NCI-H2081 (cell line): ENCODE measurements around the gene VPS33B.
"Not testable (repeated sequence)": the region's sequence is repeated elsewhere in the genome, so short reads cannot be mapped to it uniquely, and the experiment has no call there.

Experiments
- DNase-seq, 2 experiments: peaks; one replicate each; lab custom pipeline; 2025; lab: John Stamatoyannopoulos, UW

VPS33B gene

DNA sequence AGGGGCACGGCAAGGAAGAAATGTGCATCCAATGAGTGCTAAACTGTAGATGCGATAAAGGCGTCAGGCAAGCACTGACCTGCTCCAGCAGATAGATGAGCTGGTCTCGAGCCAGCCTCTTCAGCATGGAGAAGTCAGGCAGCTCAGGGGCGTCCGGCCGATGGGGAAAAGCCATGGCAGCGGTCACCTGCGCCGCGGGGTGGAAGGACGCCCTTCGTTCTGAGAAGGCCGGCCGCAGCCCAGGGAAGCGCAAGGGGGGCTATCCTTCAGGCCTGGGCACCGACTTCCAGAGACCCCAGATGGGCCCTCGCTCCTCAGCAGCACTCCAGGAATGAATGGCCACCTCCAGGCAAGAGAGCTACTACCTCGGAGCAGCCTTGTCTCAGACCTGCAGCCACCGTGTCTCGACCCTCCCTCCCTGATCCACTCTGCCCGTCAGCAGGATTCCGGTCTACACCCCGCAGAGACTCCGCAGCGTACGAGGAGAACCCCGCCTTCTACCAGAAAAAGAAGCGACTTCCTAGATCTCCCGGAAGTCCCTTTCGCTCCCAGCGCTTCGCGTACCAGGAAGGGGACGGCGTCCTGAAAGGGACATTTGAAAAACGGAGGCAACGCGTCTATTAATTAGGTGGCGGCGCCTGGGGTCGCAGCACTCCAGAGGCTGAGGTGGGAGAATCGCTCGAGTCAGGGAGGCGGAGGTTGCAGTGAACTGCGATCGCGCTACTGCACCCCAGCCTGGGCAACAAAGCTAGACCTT is at the start of gene VPS33B:
VPS33B (minus strand) TSS at position 520 of the 757 bp plus-strand sequence; CDS start at position 175, 345 bp downstream.
- peak; percentile 93 to 96 for DNase-seq

DNA sequence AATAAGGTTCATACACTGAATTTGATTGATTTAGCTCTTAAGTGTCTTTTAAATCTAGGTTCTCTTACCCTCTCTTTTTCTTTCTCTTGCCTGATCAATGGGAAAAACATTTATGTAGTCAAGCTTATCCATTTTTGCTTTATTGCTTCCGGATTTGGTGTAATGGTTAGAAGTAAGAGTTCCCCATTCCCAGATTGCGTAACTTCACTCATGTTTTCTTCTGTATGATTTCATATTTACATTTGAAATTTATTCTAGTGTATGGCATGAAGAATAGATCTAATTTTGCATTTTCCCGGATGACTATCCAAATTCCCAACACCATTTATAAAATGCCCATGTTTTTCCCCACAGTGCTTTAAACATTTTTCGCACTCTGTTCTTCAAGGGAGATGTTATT is 49.8 kb upstream of the VPS33B start:
- DNase-seq, result no peak

DNA sequence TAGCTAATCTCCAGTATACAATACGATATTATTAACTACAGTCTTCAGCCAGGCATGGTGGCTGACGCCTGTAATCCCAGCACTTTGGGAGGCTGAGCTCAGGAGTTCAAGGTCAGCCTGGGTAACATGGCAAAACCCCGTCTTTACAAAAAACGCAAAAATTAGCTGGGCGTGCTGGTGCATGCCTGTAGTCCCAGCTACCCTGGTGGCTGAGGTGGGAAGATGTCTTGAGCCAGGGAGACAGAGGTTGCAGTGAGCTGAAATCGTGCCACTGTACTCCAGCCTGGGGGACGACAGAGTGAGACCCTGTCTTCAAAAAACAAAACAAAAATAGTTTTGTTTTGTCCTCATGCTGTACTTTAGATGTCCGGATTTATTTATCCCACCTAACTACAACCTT is 48.5 kb upstream of the VPS33B start:
- no peak for DNase-seq

DNA sequence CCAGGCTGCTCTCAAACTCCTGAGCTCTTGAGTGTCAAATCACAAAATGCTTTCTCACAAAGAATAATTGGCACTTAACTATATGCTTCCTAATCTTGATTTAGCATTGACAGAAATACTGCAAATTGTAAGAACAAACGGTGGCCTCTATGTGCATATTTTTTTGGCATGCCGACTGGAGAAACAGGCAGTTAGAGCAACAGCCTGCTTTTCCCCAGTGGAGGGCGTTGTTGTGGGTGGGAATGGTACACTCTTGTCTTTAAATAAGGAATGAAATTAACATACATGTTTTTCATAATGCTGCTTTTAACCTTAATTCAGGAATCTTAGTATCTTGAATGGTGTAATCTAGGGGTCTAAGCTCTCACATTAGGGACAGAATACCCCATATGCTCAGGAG is 46.6 kb upstream of the VPS33B start:
- DNase-seq, result no peak

DNA sequence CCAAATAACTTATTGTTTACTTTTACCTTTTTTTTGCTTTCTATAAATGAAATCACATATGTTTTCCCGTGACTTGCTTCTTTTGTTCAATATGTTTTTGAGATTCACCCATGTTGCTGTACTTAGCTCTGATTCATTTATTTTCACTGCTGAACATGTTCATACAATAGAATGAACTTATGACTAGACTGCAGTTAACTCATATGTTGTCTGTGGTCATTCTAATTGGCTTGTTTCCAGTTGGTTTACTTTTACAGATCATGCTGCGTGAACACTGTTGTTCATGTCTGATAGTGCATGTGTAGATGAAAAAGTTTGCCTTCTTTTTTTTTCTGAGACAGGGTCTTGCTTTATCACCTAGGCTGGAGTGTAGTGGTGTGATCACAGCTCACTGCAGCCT is 46.0 kb upstream of the VPS33B start:
- DNase-seq, result no peak

DNA sequence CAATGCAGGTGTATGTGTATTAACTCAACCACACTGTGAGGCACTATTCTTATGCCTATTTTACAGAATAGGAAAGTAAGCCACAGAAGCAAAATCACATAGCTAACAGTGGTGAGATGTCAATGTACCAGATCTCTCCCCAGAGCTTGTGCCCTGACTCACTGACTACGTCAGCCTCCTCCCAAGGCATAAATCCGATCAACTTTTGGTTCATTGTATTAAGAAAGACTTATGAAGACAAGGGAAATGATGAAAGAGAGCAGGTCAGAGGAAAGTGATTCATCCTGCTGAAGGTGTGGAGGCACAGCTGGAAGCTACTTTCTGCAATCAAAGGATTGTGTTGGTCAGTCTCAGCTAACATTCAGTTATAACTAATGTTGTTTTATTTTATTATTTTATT is 44.6 kb upstream of the VPS33B start:
- DNase-seq, result no peak

DNA sequence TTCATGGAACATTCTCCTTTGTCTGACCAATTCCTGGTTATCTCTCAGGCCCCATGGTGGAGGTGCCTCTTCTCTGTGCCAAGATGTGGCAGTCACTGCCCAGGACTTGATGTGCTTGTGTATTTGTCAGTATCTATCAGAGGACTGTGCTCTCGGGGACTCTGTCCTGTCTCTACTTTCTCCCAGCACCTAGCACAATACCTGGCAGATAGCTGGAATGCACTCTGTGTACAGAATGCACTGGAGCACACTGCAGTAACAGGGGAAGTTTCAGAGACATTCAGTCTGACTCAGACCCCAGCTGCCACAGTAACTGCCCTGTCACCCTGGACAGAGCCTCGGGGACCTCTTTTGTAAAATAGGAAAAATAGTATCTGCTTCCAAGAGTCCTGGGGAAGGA is 43.1 kb upstream of the VPS33B start:
- no peak for DNase-seq

DNA sequence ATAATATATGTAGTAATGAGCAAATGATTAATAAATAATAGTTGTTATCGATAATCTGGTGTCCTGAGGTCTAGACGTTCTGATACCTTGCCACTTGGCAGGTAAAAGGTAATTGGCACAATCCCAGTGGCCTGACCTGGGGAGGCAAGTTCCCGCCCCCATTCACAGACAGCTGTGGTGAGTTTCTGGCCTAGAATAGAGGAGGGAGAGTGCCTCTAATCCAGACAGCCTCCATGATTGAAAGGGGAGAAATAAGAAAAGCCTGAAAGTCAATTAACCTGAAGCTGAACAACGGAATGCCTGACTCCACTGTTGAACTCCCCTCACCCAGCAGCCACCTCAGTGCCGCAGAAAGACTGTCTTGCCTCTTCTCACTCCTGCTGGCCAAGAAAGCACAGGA is 39.6 kb upstream of the VPS33B start:
- no peak for DNase-seq

DNA sequence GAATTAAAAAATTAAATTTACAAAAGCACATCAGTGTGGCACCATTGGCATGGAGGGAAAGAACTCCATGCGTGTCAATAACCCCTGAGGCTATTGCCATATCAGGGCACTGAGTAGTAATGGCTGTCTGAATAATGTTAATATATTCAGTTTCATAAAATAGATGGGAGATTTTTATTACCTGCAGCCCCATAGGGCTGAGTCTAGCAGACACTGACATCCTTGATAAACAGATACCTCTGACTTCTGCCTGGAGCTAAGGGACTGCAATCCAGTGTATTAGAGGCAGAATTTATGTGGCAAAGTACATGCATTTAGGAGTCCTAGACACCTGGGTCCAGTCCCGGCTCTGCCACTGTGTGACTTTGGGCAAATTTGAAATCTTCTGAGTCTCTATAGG is 38.8 kb upstream of the VPS33B start:
- no peak for DNase-seq

DNA sequence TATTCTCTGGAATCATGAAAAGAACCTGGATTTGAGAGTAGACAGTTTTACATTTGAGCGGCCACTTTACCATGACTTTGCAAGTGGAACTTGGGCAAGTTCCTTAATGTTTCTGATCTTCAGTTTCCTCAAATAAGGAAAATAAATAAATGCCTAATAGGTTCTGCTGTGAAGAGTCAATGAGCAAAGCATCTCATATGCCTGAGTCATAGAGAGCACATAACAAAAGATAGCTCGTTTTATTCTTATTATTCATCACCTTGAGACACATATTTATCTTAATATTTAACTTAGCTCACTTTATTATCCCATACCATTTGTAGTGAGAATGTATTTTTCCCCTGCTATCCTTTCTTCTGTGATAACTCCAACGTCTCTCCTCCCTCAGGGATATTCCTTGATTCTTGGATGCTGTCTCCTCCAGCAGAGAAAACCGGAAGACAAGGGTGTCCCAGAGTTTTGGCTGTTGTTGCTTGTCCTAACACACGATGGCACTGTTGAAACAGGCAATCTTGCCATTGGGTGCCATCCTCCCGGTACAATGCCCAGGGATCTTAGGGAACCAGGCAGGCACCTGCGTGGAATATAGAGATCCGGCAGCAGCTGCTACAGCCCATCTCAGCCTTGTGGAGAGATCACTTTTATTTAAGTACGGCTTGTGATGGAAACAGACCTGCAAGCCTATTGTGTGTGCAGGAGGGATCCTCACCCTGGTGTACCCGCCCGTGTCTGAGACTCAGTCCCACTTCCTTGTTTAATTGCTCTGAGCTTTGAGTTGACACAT is 33.3 kb upstream of the VPS33B start:
- peak; percentile 85 to 88 for DNase-seq

DNA sequence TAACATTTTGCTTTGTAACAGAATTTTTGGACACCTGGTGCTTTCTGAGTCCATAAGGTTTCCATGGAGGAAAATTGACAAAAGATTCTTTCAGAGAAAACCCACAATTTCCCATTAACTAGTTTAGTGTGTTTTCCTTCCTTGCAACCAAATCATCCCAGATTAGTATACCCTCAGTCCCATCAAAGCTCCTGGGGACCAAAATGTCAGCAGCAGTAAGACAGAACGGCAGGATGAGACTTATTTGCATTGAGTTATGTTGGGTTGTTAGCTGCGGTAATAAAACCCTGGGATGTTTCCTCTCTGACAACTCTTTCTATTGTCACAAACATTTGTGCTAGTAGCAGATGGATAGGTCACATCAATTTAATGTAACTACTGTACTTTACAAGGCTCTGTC is 32.4 kb upstream of the VPS33B start:
- no peak for DNase-seq

DNA sequence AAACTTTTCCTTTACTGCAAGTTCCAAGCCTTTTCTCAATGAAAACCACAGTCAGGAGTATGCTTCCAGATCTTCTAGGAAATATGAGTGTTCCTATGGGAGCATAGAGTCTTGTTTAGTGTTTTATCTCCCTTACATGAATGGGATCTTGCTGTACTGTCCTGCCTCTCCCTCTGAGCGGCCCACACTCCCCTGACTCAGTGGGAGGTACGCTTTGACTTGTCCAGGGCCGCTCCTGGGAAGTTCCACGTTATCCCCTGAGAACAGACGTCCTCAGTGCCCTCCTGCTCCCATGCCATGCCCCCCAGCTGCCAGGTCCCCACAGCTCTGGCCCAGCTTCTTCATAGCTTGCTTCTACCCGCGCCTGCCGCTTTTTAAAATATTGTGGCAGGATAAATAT is 28.9 kb upstream of the VPS33B start:
- DNase-seq, result no peak

DNA sequence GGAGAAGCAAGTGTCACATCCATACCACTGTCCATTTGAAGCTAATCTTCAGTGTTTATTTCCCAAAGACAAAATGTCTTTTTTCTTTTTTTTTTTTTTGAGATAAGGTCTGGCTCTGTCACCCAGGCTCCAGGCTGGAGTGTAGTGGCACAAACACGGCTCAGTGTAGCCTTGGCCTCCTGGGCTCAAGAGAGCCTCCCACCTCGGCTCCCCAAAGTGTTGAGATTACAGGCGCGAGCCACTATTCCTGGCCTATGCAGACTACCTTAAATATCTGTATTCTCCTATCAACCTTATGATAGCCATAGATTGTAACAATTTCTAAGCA is 27.7 kb upstream of the VPS33B start:
- DNase-seq, result no peak

DNA sequence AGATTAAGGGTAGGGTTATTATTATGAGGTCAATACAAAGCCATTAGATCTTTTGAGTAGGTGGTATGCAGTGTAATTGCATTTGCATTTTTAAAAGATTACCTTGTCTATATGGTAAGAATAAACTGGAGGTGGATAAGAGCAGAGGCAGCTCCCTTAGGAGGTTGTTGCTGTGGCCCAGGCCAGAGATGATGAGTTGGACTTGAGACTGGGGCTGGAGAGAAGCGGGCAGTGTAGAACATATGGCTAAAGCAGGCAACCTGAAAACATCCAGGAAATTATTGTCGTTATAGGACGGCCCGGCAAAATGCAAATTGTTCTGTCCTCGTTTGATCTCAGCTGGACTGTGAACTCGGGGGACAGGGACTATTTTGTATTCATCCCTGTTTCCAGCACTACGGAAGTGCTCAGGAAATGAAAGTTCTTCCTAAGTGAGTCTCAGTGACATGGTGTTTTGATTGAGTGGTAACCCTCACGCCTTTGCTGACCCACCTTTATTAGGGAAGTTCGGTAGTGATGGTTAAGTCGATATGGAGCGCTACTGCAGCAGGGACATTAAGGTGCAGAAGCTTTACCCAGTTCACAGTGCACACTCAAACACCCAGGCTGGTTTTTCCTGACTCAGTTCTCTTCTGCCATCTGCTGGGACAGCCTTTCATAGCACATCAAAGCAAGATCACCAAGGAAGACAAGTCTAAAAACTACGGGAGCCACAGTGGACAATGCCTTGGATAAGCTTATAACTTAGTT is 27.2 kb upstream of the VPS33B start:
- peak; percentile 60 to 75 for DNase-seq

DNA sequence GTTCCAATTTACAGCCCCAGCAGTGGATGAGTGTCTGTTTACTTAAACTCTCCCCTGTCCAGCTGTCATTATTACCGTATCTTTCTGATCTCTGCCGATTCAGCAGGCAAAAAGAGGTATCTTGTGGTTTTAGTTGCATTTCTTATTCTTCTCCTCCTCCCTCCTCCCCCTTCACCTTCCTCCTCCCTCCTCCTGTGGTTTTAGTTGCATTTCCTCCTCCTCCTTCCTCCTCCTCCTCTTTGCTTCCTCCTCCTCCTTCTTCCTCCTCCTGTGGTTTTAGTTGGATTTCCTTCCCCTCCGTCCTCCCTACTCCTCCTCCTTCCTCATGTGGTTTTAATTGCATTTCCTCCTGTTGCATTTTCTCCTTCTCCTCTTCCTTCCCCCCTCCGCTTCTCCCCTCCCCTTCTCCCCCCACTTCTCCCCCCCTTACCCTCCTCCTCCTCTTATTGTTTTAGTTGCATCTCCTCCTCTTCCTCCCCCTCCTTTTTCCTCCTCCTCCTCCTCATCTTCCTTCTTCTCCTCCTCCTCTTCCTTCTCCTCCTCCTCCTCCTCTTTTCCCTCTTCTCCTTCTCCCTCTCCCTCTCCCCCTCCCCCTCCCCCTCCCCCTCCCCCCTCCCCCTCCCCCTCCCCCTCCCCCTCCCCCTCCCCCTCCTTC is 25.3 kb upstream of the VPS33B start:
- DNase-seq, result no peak

DNA sequence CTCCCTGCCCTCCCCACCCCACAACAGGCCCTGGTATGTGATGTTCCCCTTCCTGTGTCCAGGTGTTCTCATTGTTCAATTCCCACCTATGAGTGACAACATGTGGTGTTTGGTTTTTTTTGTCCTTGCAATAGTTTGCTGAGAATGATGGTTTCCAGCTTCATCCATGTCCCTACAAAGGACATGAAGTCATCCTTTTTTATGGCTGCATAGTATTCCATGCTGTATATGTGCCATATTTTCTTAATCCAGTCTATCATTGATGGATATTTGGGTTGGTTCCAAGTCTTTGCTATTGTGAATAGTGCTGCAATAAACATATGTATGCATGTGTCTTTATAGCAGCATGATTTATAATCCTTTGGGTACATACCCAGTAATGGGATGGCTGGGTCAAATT is 23.7 kb upstream of the VPS33B start:
- DNase-seq, result not testable (repeated sequence)

DNA sequence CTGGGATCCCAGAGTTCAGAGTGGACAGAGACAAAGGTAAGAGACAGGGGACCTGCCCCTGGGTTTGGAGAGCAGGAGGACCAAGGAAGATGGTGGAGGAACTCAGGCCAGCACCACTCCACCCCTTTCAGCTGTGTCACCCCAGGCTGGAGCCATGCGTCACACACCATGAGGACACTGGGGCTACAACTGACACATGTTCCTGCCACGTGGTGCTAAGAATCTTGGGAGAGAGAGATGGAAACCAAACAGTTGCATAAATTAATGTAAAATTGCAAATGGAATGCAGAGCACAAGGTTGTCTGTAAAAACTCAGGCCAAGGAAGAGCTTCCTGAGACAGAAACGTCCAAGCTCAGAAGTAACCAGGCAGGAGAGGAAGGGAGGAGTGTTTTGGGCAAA is 22.7 kb upstream of the VPS33B start:
- no peak for DNase-seq

DNA sequence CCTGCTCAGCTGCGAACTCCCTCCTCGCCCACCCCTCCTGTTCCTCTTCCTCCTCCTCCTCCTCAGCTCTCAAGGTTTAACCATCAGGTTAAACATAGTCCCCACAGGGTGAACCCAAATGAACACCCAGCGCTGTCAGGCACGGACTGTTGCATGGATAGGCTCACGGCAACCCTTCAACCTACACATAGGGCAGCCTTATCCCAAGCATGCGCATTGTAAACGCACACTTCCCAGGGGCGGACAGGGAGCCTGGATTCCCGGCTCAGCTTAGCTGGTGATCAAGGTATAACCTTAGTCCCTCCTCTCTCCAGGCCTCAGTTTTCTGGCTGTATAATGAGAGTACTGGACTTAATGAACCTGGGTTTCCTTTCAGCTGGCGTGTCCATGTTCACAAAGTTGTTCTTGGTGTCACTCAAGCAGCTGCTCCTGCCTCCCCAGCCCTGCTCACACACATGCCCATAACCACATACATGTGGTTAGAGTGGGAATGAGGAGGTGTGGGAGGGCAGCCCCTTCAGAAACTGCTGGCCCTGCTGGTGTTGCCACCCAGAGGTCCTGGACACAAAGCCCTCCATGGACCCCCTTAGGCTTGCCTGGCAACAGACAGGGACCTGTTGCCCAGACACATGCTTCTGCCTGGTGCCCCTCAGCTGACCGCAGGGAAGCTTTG is 20.9 kb upstream of the VPS33B start:
- DNase-seq, result no peak

DNA sequence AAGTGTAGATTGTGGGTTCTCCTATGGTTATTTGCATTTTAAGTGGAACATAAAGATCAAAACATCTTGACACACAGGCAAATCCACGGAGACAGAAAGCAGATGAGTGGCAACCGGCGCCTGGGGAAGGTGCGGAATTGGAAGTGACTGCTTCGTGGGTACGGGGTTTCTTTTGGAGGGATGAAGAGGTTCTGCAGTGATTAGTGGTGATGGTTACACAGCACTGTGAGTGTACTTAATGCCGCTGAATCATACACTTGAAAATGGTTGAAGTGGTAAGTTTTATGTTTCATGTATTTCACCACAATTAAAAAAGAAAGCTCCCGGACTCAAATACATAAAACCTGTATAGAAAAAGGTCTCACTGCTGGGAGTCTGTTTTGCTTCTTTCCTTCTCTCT is 18.5 kb upstream of the VPS33B start:
- DNase-seq, result no peak

DNA sequence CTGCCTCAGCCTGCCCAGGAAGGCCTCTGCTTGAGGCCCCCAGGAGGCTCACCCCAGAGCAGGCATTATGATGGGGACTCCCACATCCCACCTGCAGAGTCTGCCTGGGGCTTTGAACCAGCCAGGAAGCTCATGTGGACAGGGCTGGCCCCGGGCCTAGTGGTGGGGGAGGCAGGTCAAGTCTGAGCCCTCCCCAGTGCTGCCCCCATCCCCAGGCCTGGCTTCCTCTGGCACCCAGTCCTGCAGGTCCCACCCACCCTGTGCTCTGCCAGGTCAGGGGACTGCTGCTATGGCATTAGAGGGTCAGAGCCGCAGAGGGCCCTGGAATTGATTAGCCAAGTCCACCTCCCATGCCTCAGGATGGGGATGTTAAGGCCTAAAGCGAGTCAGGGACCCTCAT is 17.6 kb upstream of the VPS33B start:
- no peak for DNase-seq

DNA sequence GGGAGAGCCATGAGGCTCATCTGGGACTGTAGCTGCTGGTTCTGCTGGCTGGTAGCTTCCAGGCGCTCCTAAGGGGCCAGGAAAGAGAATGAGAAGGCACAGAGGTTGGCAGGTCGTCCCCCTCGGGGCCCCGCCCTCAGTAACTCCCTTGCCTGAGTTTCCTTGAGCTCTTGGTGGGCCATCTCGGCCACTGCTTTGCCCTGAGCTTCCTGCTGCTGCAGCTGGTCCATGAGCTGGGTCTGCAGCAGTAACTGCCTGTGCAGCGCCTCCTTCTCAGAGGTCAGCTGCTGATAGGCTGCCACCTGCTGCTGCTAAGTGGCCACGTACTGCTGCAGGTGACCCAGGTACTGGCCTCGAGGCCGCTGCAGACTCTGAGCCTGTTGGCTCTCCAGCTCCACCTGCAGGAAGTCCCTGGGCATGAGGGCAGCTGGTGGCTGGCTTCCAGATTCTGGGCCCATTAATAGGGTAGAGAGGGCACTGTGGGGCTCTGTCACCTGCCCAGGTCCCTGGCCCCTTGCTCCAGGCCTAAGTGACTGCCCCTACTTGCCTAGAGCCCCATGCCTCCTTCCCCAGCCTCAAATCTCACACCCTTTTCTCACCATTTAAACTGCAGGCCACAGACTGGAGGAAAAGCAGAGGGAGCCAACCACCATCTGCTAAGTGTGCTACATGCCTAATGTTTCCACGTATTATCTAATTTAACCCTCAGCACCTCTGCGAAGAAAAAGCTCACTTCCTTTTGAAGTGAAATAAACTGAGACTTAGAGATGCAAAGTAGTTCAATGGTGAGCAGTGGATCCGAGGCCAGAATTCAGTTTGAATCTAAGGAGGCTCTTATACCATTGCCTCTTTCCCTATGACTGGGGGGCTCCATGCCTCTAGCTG is 10.8 kb upstream of the VPS33B start:
- DNase-seq, result peak; percentile 55 to 72
